ENCODE data around the gene CPZ. TPM values are rescaled to one million over a fixed set of nuclear protein-coding genes. Genes with fewer than 3 reads are reported as not detected.
A peak's percentile ranks its signal among the peaks of the same experiment; 100 is the strongest.

Gene CPZ
- total RNA-seq (2021), result 36.4 and 37.3 TPM in 2 replicates
- long read RNA-seq, transcript CPZ-201 (10 exons, 2,136 nt), result minor isoform, 61 of 356 reads
- long read RNA-seq, transcript CPZ-202 (11 exons, 2,267 nt), result major isoform, 216 of 356 reads
- long read RNA-seq, transcript CPZ-203 (11 exons, 2,538 nt), result minor isoform, 6 of 356 reads
- long read RNA-seq, partial matches to known transcripts, result 21 of 356 reads
- long read RNA-seq, other reads (novel, unspliced or antisense), result 52 of 356 reads

DNA sequence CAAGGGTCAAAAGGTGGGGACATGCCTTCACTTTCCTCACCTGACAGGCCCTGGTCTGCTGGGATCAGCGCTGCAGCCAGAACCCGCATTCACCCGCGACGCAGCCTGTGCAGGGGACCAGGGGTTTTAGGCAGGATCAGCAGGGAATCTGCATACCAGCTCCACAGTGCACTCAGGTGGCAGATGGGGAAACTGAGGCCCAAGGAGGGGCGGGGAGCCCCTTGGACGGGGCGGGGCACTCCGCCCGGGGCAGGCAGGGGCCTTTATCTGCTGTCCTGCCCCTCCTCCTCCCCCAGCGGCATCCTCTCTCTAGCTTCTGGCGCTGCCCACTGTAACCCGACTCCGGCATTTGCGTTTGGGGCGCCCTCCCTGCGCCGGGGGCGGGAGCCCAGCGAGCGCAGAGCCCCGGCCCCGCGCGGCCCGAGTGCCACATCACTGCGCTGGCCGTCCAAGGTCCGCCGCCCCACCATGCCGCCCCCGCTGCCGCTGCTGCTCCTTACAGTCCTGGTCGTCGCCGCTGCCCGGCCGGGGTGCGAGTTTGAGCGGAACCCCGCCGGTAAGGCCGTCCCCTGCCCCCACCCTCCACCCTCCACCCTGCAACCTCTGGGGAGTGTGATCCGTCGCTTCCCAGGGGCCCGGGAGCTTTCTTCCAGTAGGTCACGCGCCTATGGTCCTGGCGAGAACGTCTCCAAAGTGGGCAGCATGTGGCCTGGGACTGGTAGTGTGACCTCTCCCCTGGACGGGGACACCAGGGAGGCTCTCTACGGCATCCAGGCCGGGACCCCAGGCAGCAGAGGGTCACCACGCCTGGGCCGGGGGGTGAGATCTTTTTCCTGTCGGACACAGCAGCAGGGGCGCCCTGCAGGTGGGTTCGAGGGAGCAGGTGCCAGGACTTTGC lies at the start of gene CPZ:
CPZ (plus strand) TSS at position 400 of the 898 bp plus-strand sequence; CDS start at position 469, 69 bp downstream.
- Histone ChIP-seq H2AFZ (ENCODE audit: low read length) (no peak within 1 kb of the TSS), H3K23ac (ENCODE audit: insufficient read length, low read depth, low read length) (no peak within 1 kb of the TSS), H3K9me3 (ENCODE audit: control insufficient read depth, low read depth, low read length) (no peaks in the 10 kb centered on the region), H4K8ac (replicated peaks; ENCODE audit: insufficient read length, low read depth, low read length) (no peak within 1 kb of the TSS), H3K4me2 (ENCODE audit: insufficient read depth, insufficient read length, low read length) (peak within 1 kb of the TSS; percentile 79), H2BK120ac (ENCODE audit: low read depth, low read length, poor library complexity, severe bottlenecking) (no peak within 1 kb of the TSS), H3K4ac (ENCODE audit: low read depth, low read length) (no peak within 1 kb of the TSS), H3K79me2 (ENCODE audit: insufficient read depth, low read length) (no peaks in the 10 kb centered on the region), H2AK5ac (ENCODE audit: insufficient read length, low read length) (no peak within 1 kb of the TSS), H2BK12ac (ENCODE audit: insufficient read length, low read depth, low read length) (no peak within 1 kb of the TSS), H3K23me2 (ENCODE audit: insufficient read length, low read depth, low read length, poor library complexity, severe bottlenecking) (peaks cover 8% of the 10 kb centered on the region), H2BK15ac (ENCODE audit: low read depth, low read length) (no peak within 1 kb of the TSS), H3K14ac (ENCODE audit: insufficient read depth, low read length) (no peak within 1 kb of the TSS), H3K18ac (ENCODE audit: insufficient read length, low read depth, low read length) (no peak within 1 kb of the TSS), H3K56ac (ENCODE audit: insufficient read length, low read depth, low read length) (no peak within 1 kb of the TSS), H3K27me3 (ENCODE audit: insufficient read depth, low read length) (no peaks in the 10 kb centered on the region), H4K20me1 (ENCODE audit: control insufficient read depth, insufficient read depth, insufficient read length) (no peaks in the 10 kb centered on the region), H2BK5ac (ENCODE audit: insufficient read length, low read length) (no peak within 1 kb of the TSS), H3K79me1 (ENCODE audit: insufficient read depth, low read depth, low read length, poor library complexity, severe bottlenecking) (no peaks in the 10 kb centered on the region), H4K91ac (ENCODE audit: insufficient read length, low read depth, low read length) (no peak within 1 kb of the TSS), H3K4me1 (ENCODE audit: insufficient read depth, low read length) (no peaks in the 10 kb centered on the region; the same call in 1 of the 2 replicates), H4K5ac (ENCODE audit: insufficient read length, low read depth, low read length) (no peak within 1 kb of the TSS), H3T11ph (ENCODE audit: low read length) (no peak within 1 kb of the TSS), H3K9ac (ENCODE audit: extremely low read depth, insufficient read length, low read length) (no peak within 1 kb of the TSS), H2BK20ac (ENCODE audit: low read depth, low read length, poor library complexity, severe bottlenecking) (no peak within 1 kb of the TSS), H3K27ac (ENCODE audit: insufficient read length, low read depth, low read length) (no peak within 1 kb of the TSS)
- peak; percentile 82 for DNase-seq
- H3K36me3 Mint-ChIP-seq (ENCODE audit: insufficient read depth in 1 of 3, low read depth in 3 of 3), result peaks cover 0 to 10% (median 0%) of the 10 kb centered on the region in 3 experiments; a peak in 4 of 7 replicates
- H3K4me1 Mint-ChIP-seq, result peaks cover 37 to 45% of the 10 kb centered on the region in 2 experiments
- no CpG with 5 or more reads among the region's 58 CpGs for WGBS (ENCODE audit: extremely low coverage, insufficient read length, low lambda C conversion rate)
- H3K27ac Mint-ChIP-seq, result peak within 1 kb of the TSS in 1 of 3 experiments; percentile 57; a peak in 2 of 7 replicates
- H3K27me3 Mint-ChIP-seq (ENCODE audit: low read depth), result peaks cover 9% of the 10 kb centered on the region
- no peaks in the 10 kb centered on the region for H3K9me3 Mint-ChIP-seq
- TF ChIP-seq CTCF (conservative IDR thresholded peaks at IDR 0.05), result no peak
- peak within 1 kb of the TSS; percentile 73 to 80 for H3K4me3 Mint-ChIP-seq
